Left ventricle myocardium superior (tissue), 1 donor: ENCODE results near the gene ESR2. TPM values are rescaled to one million over a fixed set of nuclear protein-coding genes. Genes with fewer than 3 reads are reported as not detected.

Experiments
- ATAC-seq: fragments of 200-7000 bp; cut with Tn5 transposase; one replicate; pipeline ENCODE4 v1.9.1; 2020; ENCODE audit warnings: mild to moderate bottlenecking, moderate library complexity
- DNase-seq: peaks from one replicate; pipeline ENCODE4 v3.0.0-alpha.2; 2020
- intact Hi-C: fragments of 100-400 bp; cut with micrococcal nuclease; formaldehyde crosslinking; loops from one replicate; pipeline ENCODE4 v1.11.0; 2022
- total RNA-seq: library from RNA; stranded (reverse); fragmentation: NEBNext Ultra II Directional; extraction: Animal tissue kit (Norgen Biotek cat#: 25700); gene quantifications from one replicate; pipeline ENCODE4 v1.2.1, GENCODE V29; 2021
- donor health status: DM: no; HTN: yes; CAD: no; lungs with severe emphysema.

The ESR2 gene
- total RNA-seq, 1 donor from 2014 or later: 0.47 TPM

DNA sequence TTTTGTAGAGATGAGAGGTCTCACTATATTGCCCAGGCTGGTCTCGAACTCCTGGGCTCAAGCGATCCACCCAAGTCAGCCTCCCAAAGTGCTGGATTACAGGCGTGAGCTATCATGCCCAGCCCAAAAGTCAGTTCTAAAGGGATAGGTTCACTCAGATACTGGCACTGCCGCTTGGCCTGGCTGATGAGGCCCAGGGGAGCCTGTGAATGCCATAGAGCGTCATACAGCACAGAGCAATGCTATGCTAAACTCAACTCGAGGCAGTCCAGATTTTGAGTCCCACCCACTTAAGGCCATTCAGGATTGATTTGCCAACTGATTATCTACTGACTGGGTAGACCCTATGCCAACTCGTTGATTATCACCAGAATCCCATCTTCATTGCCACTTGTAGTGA is 179.4 kb downstream of the ESR2 start:
- intact Hi-C loops: no loop called here
- DNase-seq (no peak), ATAC-seq (no peak)

DNA sequence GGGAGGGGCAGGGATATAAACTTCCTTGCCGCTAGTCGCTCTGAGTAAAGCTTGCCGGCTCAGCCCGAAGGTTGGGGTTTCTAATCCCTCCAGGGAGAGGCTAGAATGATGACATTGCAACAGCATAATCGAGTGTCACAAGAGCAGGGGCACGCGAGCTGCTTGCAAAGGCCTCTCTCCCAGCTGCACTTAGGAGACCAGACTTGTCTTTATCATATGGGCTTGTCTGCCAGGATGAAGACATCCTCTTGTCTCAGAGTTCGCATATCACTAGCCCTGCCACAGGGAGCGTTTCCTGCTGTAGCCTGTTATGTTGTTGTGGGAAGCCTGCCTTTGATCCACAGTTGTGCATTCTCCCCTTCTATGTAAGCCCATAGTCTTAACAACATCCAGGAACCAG is 180.0 kb downstream of the ESR2 start:
- intact Hi-C loops: no loop called here
- DNase-seq (no peak), ATAC-seq (no peak)

- peak; percentile 51 for ATAC-seq
- DNase-seq: peak; percentile 33
- intact Hi-C loops: no loop called here
Measured at GRCh38 chr14:64112867-64113678, 181.1 kb downstream of the ESR2 start.

GRCh38 chr14:64110802-64111201 is 183.4 kb downstream of the ESR2 start:
- intact Hi-C loops: no loop called here
- DNase-seq (no peak), ATAC-seq (no peak)

DNA sequence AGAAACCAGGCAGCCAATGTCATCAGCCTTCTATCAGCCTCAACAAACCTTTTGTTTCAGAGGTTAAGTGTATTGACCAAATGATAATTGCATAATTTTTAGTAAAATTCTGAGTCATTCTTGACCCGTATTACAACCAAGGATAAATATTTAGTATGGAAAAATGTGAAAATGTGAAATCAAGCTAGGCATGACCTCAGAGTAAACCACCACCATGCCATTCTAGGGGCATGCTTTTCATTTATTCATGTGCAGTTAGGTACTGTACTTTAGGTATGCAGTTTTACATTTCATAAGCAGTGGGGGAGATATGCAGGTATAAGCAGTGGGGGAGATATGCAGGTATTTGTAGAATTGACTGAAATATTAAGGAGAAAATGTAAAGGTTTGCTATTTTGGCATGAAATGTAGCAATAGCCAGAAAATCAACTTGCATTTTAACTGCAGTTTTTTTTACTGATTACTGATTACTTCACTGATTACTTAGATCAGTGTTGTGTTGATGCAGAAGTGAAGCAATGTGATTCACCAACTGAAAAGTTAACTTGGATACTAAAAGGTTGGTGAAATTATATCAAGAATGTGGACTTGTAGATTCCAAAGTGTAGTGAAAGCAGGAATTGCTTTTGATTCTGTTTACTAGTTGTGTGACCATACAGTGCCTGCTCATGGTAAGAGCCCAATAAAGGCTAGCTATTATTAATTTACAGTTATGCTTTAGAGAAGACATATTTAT is 184.2 kb downstream of the ESR2 start:
- ATAC-seq: no peak
- intact Hi-C loops: no loop called here
- DNase-seq: no peak

DNA sequence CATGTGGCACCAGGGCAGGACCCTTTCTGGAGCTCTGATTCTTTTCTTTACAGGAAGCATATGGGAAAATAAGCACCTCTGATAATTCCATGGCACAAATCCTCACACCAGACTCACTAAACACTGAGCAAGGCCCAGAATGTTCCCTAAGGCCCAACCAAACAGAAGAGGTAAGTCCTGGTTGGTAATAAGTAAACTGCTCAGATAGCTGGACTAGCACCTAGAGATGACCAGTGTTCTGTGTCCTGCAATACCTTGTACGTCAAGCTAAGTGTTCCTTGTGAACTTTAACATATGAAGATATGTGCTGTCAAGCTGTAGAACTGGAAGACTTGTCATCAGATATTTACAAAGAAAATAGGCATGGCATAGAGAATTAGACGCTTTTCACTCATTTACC is 186.7 kb downstream of the ESR2 start:
- intact Hi-C loops: no loop called here
- no peak for ATAC-seq

DNA sequence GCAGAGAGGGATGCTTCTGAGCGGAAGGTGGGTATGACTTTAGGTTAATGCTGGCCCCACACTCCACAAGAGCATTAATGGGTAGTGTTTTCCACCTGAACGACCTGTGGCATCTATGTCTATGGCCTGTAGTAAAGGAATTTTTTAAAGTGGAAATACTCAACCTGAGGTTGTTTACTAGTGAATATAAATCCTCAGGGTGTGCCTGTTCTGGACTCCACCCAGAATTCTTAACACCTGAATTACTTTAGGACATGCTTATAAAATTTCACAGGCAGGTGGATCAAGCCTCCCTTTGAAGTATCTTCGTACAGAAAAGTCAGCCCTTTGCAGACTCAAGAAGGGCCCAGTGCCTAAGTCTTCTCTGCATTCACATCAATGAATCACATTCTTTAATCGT is 196.1 kb downstream of the ESR2 start:
- DNase-seq (no peak), ATAC-seq (no peak)
- intact Hi-C loops: no loop called here

More for the DNA sequence above, 186.7 kb downstream of the ESR2 start:
- DNase-seq: no peak

DNA sequence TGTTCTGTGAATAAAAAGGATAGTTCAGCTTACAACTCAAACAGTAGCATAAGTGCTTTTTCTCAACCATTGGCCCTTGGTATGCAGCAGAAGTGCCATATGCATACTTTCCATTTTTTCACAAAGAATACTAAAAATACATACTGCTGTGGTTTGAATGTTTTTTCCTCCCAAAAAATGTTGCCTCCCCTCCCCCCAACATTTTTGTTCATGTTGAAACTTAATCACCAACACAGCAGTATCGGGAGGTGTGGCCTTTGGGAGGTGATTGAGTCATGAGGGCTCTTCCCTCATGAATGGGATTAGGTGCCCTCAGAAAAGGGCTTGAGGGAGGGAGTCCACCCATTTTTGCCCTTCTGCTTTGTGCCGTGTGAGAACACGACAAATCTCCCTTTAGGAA is 198.6 kb downstream of the ESR2 start:
- no peak for ATAC-seq
- intact Hi-C loops: no loop called here
- no peak for DNase-seq

GRCh38 chr14:64092940-64093339 is 201.2 kb downstream of the ESR2 start:
- intact Hi-C loops: no loop called here
- ATAC-seq (no peak), DNase-seq (no peak)

DNA sequence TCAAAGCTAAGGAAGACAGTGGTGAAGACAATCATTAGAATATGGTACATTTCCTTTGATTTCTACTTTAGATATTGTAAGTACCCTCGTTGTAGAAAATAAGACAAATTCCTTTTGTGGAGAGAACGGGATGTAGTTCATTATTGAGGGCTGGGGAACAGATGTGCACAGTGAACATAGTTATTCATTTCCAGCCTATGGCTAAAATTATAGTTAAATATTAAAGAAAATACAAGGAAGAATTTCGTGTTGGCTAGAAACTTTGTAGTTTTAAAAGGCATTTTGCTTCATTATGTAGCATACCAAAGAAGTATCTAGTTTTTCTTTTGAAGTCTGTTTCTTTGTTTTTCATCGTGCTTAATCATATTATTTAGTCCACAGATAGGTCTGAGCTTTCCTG is 201.8 kb downstream of the ESR2 start:
- DNase-seq (no peak), ATAC-seq (no peak)
- intact Hi-C loops: no loop called here

- ATAC-seq: no peak
- no peak for DNase-seq
- intact Hi-C loops: no loop called here
Measured at GRCh38 chr14:64091217-64091616, 203.0 kb downstream of the ESR2 start.

- ATAC-seq (no peak), DNase-seq (no peak)
- intact Hi-C loops: no loop called here
Measured at GRCh38 chr14:64089920-64090319, 204.3 kb downstream of the ESR2 start.

DNA sequence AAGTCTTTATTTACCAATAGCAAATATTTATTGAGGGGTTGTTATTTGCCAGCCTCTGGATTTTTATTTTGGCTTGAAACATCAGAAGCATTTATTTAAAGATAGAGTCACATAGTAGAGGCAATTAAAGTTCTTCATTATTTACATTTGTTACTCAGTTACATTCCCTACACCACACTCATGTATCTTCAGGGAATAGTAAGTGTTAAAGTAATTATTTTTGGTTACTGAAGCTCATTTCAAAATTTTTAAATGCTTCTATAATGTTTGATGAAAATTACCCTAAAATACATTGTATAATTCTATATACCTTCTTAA is 205.6 kb downstream of the ESR2 start:
- ATAC-seq (no peak), DNase-seq (no peak)
- intact Hi-C loops: no loop called here

GRCh38 chr14:64082837-64083236 is 211.3 kb downstream of the ESR2 start:
- intact Hi-C loops: no loop called here
- no peak for DNase-seq
- ATAC-seq: peak; percentile 61

DNA sequence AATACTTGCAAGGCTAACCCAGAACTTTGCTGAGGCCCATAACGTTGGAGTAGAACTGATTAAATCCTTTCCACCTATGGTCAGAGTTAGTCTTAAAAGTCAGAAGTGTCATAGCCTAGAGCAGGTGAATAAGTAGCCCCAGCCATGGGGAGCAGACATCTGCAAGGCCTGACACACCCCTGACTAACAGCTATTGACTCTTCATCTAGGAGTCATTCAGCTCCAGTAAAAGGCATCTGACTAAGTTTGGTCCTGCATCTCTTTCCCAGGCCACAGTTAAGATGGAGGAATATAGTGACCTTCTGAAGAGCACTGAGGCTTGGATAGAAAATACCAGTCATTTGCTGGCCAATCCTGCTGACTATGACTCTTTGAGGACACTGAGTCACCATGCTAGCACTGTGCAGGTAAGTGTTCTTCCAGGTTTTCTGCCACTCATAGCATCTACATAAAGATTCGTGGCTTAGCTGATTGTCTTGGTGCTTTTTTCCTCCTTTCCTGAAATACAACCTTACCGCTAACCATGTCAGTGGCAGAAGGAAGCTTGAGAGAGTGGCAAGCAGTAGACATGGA is 212.9 kb downstream of the ESR2 start:
- intact Hi-C loops: no loop called here
- ATAC-seq (no peak), DNase-seq (no peak)

- DNase-seq: no peak
- intact Hi-C loops: no loop called here
- no peak for ATAC-seq
Measured at GRCh38 chr14:64080452-64080851, 213.7 kb downstream of the ESR2 start.

- intact Hi-C loops: no loop called here
- no peak for DNase-seq
- ATAC-seq: no peak
Measured at GRCh38 chr14:64075613-64076005, 218.6 kb downstream of the ESR2 start.

- ATAC-seq (no peak), DNase-seq (no peak)
- intact Hi-C loops: no loop called here
Measured at GRCh38 chr14:64074961-64075612, 219.1 kb downstream of the ESR2 start.

GRCh38 chr14:64069634-64070359 is 224.4 kb downstream of the ESR2 start:
- DNase-seq (no peak), ATAC-seq (no peak)
- intact Hi-C loops: no loop called here

- ATAC-seq (no peak), DNase-seq (no peak)
- intact Hi-C loops: no loop called here
Measured at GRCh38 chr14:64064447-64064846, 229.7 kb downstream of the ESR2 start.
